Colonic mucosa (tissue), 4 donors: ENCODE results near the gene ARHGAP6. TPM values are rescaled to one million over a fixed set of nuclear protein-coding genes. Genes with fewer than 3 reads are reported as not detected.

Source experiments
- DNase-seq: peaks from one replicate; pipeline ENCODE4 v3.0.0-alpha.2; 2020
- H3K27ac ChIP-seq: fragments of 200-600 bp; one replicate; pipeline ENCODE4 v1.8.0; 2021
- H3K27me3 ChIP-seq: fragments of 200-600 bp; one replicate; pipeline ENCODE4 v1.8.0; 2021
- H3K36me3 ChIP-seq: fragments of 200-600 bp; one replicate; pipeline ENCODE4 v1.8.0; 2021
- H3K4me1 ChIP-seq: fragments of 200-600 bp; one replicate; pipeline ENCODE4 v1.8.0; 2021; ENCODE audit warnings: mild to moderate bottlenecking
- H3K4me3 ChIP-seq: fragments of 200-600 bp; one replicate; pipeline ENCODE4 v1.8.0; 2021
- H3K9ac ChIP-seq, 2 donors: one replicate each; pipeline ENCODE4 v1.7.0; 2013; ENCODE audit warnings: control low read depth in 2 of 2, low read depth in 2 of 2, low read length in 2 of 2
- H3K9me3 ChIP-seq: fragments of 200-600 bp; one replicate; pipeline ENCODE4 v1.8.0; 2021
- intact Hi-C: fragments of 100-400 bp; cut with DNase I; formaldehyde crosslinking; loops from one replicate; pipeline ENCODE4 v1.14.1; 2022
- total RNA-seq, 2 donors: library from RNA; stranded (reverse); fragmentation: NEBNext Ultra II Directional in 1 of 2; extraction: Animal tissue kit (Norgen Biotek cat#: 25700) in 1 of 2; gene quantifications; one replicate each; pipeline ENCODE4 v1.2.1, GENCODE V29; 2021
- TF ChIP-seq, protein P1 (sequence below): fragments of 200-600 bp; IDR thresholded peaks from one replicate; pipeline ENCODE4 v1.8.0; 2022; ENCODE audit warnings: antibody characterized with exemption, mild to moderate bottlenecking
- donor health status: healthy.
- donor health status: DM: no; HTN: no; CAD: no.
- donor health status: DM: no; HTN: no; CAD: no.

Gene ARHGAP6
- total RNA-seq, 2 donors from 2014 or later, result 1.1 to 5.0 TPM

DNA sequence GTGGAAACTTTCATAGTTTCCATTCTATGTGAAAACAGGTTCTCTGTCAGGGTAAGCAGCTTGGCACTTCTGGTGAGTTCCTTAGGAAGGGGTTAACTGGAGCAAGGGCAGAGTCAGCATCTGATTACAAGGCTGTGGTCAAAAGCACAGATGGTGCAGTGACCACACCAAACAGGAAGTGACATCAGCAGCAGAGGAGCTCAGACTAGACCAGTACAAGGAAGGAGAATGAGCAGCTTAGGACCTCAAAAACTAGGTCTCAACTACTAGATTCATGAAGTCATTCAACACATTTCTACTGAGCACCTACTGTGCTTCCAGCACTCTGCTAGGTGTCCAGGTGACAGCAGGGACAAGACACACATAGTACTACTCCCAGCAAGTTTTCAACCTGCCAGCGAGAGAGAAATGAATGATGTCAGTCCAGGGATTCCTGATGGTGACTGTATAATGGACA, 242.3 kb downstream of the ARHGAP6 start:
- TF ChIP-seq, protein P1, sequence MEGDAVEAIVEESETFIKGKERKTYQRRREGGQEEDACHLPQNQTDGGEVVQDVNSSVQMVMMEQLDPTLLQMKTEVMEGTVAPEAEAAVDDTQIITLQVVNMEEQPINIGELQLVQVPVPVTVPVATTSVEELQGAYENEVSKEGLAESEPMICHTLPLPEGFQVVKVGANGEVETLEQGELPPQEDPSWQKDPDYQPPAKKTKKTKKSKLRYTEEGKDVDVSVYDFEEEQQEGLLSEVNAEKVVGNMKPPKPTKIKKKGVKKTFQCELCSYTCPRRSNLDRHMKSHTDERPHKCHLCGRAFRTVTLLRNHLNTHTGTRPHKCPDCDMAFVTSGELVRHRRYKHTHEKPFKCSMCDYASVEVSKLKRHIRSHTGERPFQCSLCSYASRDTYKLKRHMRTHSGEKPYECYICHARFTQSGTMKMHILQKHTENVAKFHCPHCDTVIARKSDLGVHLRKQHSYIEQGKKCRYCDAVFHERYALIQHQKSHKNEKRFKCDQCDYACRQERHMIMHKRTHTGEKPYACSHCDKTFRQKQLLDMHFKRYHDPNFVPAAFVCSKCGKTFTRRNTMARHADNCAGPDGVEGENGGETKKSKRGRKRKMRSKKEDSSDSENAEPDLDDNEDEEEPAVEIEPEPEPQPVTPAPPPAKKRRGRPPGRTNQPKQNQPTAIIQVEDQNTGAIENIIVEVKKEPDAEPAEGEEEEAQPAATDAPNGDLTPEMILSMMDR, result no peak
- no peak overlapping the region for H3K4me3 ChIP-seq
- no peak overlapping the region for H3K9ac ChIP-seq
- no peak overlapping the region for H3K27ac ChIP-seq
- H3K27me3 ChIP-seq, result no peaks in the 10 kb centered on the region
- no peaks in the 10 kb centered on the region for H3K4me1 ChIP-seq
- no peaks in the 10 kb centered on the region for H3K9me3 ChIP-seq
- H3K36me3 ChIP-seq, result no peaks in the 10 kb centered on the region
- DNase-seq, result peak; percentile 25
- intact Hi-C loops, result no loop called here

DNA sequence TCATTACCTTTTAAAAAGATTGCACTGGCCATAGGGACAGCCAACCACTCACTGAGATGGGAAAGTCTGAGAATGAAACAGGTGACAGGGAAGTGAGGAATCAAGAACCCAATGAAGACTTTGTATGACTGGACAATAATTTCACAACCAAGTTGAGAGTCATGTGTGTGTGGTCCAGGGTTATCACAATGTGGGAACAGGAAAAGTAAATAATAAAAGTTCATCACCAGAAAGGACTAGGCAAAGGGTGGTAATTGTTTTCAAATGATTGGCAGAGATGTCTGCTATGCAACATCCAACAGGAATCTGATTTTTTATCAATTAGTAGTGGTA, 243.2 kb downstream of the ARHGAP6 start:
- H3K4me3 ChIP-seq, result no peak overlapping the region
- H3K9ac ChIP-seq, result no peak overlapping the region
- intact Hi-C loops, result no loop called here
- TF ChIP-seq, protein P1, result no peak
- H3K27ac ChIP-seq, result no peak overlapping the region
- H3K9me3 ChIP-seq, result no peaks in the 10 kb centered on the region
- no peak for DNase-seq
- H3K4me1 ChIP-seq, result no peaks in the 10 kb centered on the region
- no peaks in the 10 kb centered on the region for H3K36me3 ChIP-seq
- no peaks in the 10 kb centered on the region for H3K27me3 ChIP-seq

DNA sequence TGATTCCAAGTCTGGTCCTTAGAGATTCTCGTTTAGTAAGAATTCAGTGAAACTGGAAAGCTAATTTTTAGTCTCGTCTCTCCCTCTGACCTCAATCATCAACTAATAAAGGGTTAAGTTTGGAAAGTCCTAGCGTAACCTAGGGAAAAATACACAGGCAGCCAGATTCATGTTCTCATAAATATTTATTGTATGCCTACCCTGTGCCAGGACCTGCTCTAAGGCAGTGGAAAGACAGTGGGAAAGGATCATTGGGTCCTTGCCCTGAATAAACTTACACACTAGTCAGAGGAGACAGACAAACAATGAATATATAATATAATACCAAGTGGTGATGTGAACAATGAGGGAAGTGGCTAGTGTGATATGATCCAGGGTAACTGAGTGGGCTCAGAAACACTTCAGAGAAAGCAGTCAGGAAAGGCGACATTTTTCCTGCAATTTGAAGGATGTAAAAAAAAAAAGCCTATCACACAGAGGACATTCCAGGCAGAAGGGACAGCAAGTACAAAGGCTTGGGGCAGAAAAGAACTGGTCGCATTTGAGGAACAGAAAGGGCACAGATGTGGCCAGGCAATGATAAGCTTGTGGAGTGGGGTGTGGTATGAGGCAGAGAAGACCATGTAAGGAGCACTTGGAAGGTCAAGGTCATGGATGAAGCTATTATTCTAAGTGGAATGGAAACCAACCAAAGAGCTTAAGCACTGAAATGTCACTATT, 243.8 kb downstream of the ARHGAP6 start:
- TF ChIP-seq, protein P1, result no peak
- no peak overlapping the region for H3K4me3 ChIP-seq
- H3K27ac ChIP-seq, result no peak overlapping the region
- no peaks in the 10 kb centered on the region for H3K36me3 ChIP-seq
- no peak for DNase-seq
- H3K27me3 ChIP-seq, result no peaks in the 10 kb centered on the region
- H3K9me3 ChIP-seq, result no peaks in the 10 kb centered on the region
- intact Hi-C loops, result no loop called here
- H3K4me1 ChIP-seq, result no peaks in the 10 kb centered on the region
- H3K9ac ChIP-seq, result no peak overlapping the region

DNA sequence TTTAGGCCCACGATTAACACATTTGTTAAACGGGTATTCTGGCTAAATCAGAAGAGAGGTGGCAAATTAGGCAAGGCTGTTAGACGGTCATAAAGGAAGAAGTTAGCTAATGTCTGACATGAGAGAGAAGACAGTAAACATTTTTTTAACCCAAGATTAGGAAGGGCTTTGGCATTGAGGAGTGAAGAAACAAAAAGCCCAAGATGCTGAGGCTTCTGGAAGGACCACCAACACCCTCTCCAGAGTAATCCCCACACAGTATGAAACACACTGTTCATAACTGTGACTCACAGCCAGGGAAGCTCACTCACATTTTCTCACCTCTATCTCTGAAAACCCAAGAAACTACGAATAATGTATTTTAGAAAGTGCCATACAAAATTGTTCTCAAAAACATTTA, 244.9 kb downstream of the ARHGAP6 start:
- no peak for DNase-seq
- H3K9me3 ChIP-seq, result no peaks in the 10 kb centered on the region

DNA sequence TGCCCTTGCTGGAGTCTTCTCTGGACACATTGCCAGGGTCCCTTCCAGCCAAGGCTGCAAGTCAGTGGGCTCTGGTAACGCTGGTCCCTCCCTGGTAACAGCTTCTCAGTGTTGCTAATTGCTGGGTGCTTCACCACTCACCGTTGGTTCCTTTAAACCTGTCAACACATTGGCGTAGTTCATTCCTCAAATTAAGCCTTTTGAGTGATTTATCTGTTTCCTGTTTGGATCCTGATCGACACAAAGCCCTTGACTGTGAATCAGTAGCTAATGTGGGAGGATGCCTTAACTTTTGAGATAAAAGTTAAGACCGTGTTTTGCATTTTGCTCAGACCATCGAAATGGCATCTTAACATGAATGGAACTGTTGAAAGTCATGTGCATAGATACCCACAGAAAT, 246.6 kb downstream of the ARHGAP6 start:
- TF ChIP-seq, protein P1, result no peak
- Histone ChIP-seq H3K4me3 (no peak overlapping the region), H3K9ac (no peak overlapping the region), H3K27ac (no peak overlapping the region), H3K27me3 (no peaks in the 10 kb centered on the region), H3K36me3 (no peaks in the 10 kb centered on the region), H3K4me1 (no peaks in the 10 kb centered on the region), H3K9me3 (no peaks in the 10 kb centered on the region)
- DNase-seq, result no peak
- intact Hi-C loops, result no loop called here

More for the DNA sequence above, 244.9 kb downstream of the ARHGAP6 start:
- no peak overlapping the region for H3K9ac ChIP-seq
- H3K36me3 ChIP-seq, result no peaks in the 10 kb centered on the region
- intact Hi-C loops, result no loop called here
- TF ChIP-seq, protein P1, result no peak
- H3K27ac ChIP-seq, result no peak overlapping the region
- no peak overlapping the region for H3K4me3 ChIP-seq
- no peaks in the 10 kb centered on the region for H3K4me1 ChIP-seq
- H3K27me3 ChIP-seq, result no peaks in the 10 kb centered on the region
